SU-DHL-6 (cell line): ENCODE data around the gene MORC2.

ENCODE experiments used
- H2AFZ ChIP-seq: fragments of 200-600 bp; sonication (generic); 2 replicates; pipeline ENCODE4 v1.6.1; 2014; ENCODE audit warnings: low read depth, mild to moderate bottlenecking, moderate library complexity, mixed read lengths, antibody characterized with exemption, low read length; ENCODE audit not compliant: severe bottlenecking
- H3F3A ChIP-seq: fragments of 200-600 bp; shearing (Covaris generic); 2 replicates; pipeline ENCODE4 v1.6.0; 2016; ENCODE audit warnings: antibody characterized with exemption, mild to moderate bottlenecking; ENCODE audit not compliant: insufficient read depth
- H3K27ac ChIP-seq: fragments of 200-600 bp; sonication (generic); 2 replicates; pipeline ENCODE4 v1.5.1; 2016; ENCODE audit warnings: low read depth, mild to moderate bottlenecking, low read length, moderate library complexity, mixed read lengths
- H3K27me3 ChIP-seq: fragments of 200-600 bp; sonication (generic), shearing (Covaris generic); 2 replicates; pipeline ENCODE4 v1.6.0; 2014; ENCODE audit warnings: mild to moderate bottlenecking, low read length
- H3K36me3 ChIP-seq: fragments of 200-600 bp; sonication (generic); 2 replicates; pipeline ENCODE4 v1.6.1; 2014; ENCODE audit warnings: mild to moderate bottlenecking, low read length, mixed read lengths
- H3K4me2 ChIP-seq: fragments of 300-600, 200-600 bp; shearing (Covaris generic), sonication (generic); 2 replicates; pipeline ENCODE4 v1.6.0; 2014; ENCODE audit warnings: low read length, low read depth, mild to moderate bottlenecking; ENCODE audit not compliant: poor library complexity, severe bottlenecking
- H3K4me3 ChIP-seq: fragments of 200-600 bp; sonication (generic); 2 replicates; pipeline ENCODE4 v1.5.1; 2014; ENCODE audit warnings: antibody characterized with exemption, low read length, mild to moderate bottlenecking, mixed read lengths; ENCODE audit not compliant: insufficient read depth, poor library complexity, severe bottlenecking
- H3K79me2 ChIP-seq: fragments of 200-600 bp; sonication (generic); 2 replicates; pipeline ENCODE4 v1.6.1; 2014; ENCODE audit warnings: mild to moderate bottlenecking, low read length, moderate library complexity; ENCODE audit not compliant: insufficient read depth
- H3K9ac ChIP-seq: fragments of 200-600 bp; sonication (generic); 2 replicates; pipeline ENCODE4 v1.7.0; 2014; ENCODE audit warnings: mild to moderate bottlenecking, low read length
- H3K9me2 ChIP-seq: fragments of 200-600 bp; sonication (generic); replicated peaks from 2 replicates; pipeline ENCODE4 v1.6.1; 2014; ENCODE audit warnings: low read length; ENCODE audit not compliant: insufficient read depth
- H3K9me3 ChIP-seq: fragments of 200-600 bp; sonication (generic); 2 replicates; pipeline ENCODE4 v1.6.1; 2014; ENCODE audit warnings: low read length, mixed read lengths; ENCODE audit not compliant: insufficient read depth
- H4K20me1 ChIP-seq: fragments of 200-600 bp; sonication (generic); 2 replicates; pipeline ENCODE4 v1.6.1; 2014; ENCODE audit warnings: low read depth, mild to moderate bottlenecking, antibody characterized with exemption, low read length, moderate library complexity, mixed read lengths
- CTCF ChIP-seq: fragments of 200-600 bp; sonication (generic); IDR thresholded peaks from one replicate; pipeline ENCODE4 v1.5.1; 2017; ENCODE audit warnings: antibody characterized with exemption, mild to moderate bottlenecking, low read length, moderate library complexity; ENCODE audit not compliant: insufficient read depth, poor library complexity, severe bottlenecking
- EZH2phosphoT487 ChIP-seq: fragments of 200-600 bp; sonication (generic), shearing (Covaris generic); conservative IDR thresholded peaks from 2 replicates; pipeline ENCODE4 v1.6.1; 2018; ENCODE audit warnings: mild to moderate bottlenecking, antibody characterized with exemption, low read length, moderate library complexity, mixed read lengths

Gene MORC2

GRCh38 chr22:30887861-30888260 is 80.7 kb downstream of the MORC2 start:
- Histone ChIP-seq H3F3A (no peaks in the 10 kb centered on the region), H3K36me3 (no peaks in the 10 kb centered on the region), H3K9me3 (no peaks in the 10 kb centered on the region), H4K20me1 (no peaks in the 10 kb centered on the region), H3K27ac (no peak overlapping the region), H2AFZ (no peak overlapping the region), H3K4me3 (no peak overlapping the region), H3K9me2 (no peaks in the 10 kb centered on the region), H3K27me3 (no peaks in the 10 kb centered on the region), H3K9ac (no peak overlapping the region), H3K4me2 (no peak overlapping the region), H3K79me2 (no peaks in the 10 kb centered on the region)
- no peak for TF ChIP-seq EZH2phosphoT487
- no peak for TF ChIP-seq CTCF

- Histone ChIP-seq H3K27me3 (no peaks in the 10 kb centered on the region), H3K9ac (no peak overlapping the region), H3K36me3 (no peaks in the 10 kb centered on the region), H4K20me1 (no peaks in the 10 kb centered on the region), H2AFZ (no peak overlapping the region), H3K27ac (no peak overlapping the region), H3K9me2 (no peaks in the 10 kb centered on the region), H3K4me3 (no peak overlapping the region), H3K79me2 (no peaks in the 10 kb centered on the region), H3K4me2 (no peak overlapping the region), H3F3A (no peaks in the 10 kb centered on the region), H3K9me3 (no peaks in the 10 kb centered on the region)
- TF ChIP-seq EZH2phosphoT487, result no peak
- no peak for TF ChIP-seq CTCF
Observed at GRCh38 chr22:30887453-30887852, 81.1 kb downstream of the MORC2 start.

GRCh38 chr22:30885591-30885990 is 83.0 kb downstream of the MORC2 start:
- no peak overlapping the region for H2AFZ ChIP-seq
- TF ChIP-seq CTCF (no peak), EZH2phosphoT487 (no peak)
- H3F3A ChIP-seq, result no peaks in the 10 kb centered on the region
- no peak overlapping the region for H3K27ac ChIP-seq
- H4K20me1 ChIP-seq, result no peaks in the 10 kb centered on the region
- H3K9me2 ChIP-seq, result no peaks in the 10 kb centered on the region
- no peaks in the 10 kb centered on the region for H3K9me3 ChIP-seq
- H3K79me2 ChIP-seq, result no peaks in the 10 kb centered on the region
- H3K4me3 ChIP-seq, result no peak overlapping the region
- H3K27me3 ChIP-seq, result no peaks in the 10 kb centered on the region
- H3K36me3 ChIP-seq, result no peaks in the 10 kb centered on the region
- H3K4me2 ChIP-seq, result no peak overlapping the region
- H3K9ac ChIP-seq, result no peak overlapping the region

GRCh38 chr22:30885001-30885366 is 83.6 kb downstream of the MORC2 start:
- no peak overlapping the region for H3K9ac ChIP-seq
- no peaks in the 10 kb centered on the region for H3K9me2 ChIP-seq
- H3K9me3 ChIP-seq, result no peaks in the 10 kb centered on the region
- H3K79me2 ChIP-seq, result no peaks in the 10 kb centered on the region
- TF ChIP-seq CTCF (no peak), EZH2phosphoT487 (no peak)
- no peak overlapping the region for H3K27ac ChIP-seq
- no peak overlapping the region for H3K4me3 ChIP-seq
- H4K20me1 ChIP-seq, result no peaks in the 10 kb centered on the region
- H3K4me2 ChIP-seq, result no peak overlapping the region
- no peak overlapping the region for H2AFZ ChIP-seq
- no peaks in the 10 kb centered on the region for H3K36me3 ChIP-seq
- H3F3A ChIP-seq, result no peaks in the 10 kb centered on the region
- no peaks in the 10 kb centered on the region for H3K27me3 ChIP-seq
